Measurements from ENCODE around the gene FSCN2.

Gene FSCN2

GRCh38 chr17:81512562-81513371, 15.4 kb upstream of the FSCN2 start, which contains the start of gene ACTG1:
Gene ACTG1 (minus strand): TSS chr17:81512799. CDS start chr17:81512354, 445 bp downstream.
- DNase-seq (ENCODE audit: low spot score) = peak; percentile 97

- DNase-seq (ENCODE audit: low spot score) = peak; percentile 71
Measured at GRCh38 chr17:81513372-81513752, 14.8 kb upstream of the FSCN2 start.

- peak; percentile 79 for DNase-seq (ENCODE audit: low spot score)
Measured at GRCh38 chr17:81513753-81514488, 14.3 kb upstream of the FSCN2 start.

GRCh38 chr17:81514489-81514738, 13.8 kb upstream of the FSCN2 start:
- DNase-seq (ENCODE audit: low spot score) = no peak

- DNase-seq (ENCODE audit: low spot score) = peak; percentile 91
Measured at GRCh38 chr17:81514739-81515529, 13.2 kb upstream of the FSCN2 start.

- no peak for DNase-seq (ENCODE audit: low spot score)
Measured at GRCh38 chr17:81515530-81516041, 12.6 kb upstream of the FSCN2 start.

GRCh38 chr17:81516439-81516838, 11.7 kb upstream of the FSCN2 start:
- DNase-seq (ENCODE audit: low spot score) = no peak

- DNase-seq (ENCODE audit: low spot score) = no peak
Measured at GRCh38 chr17:81517009-81517338, 11.2 kb upstream of the FSCN2 start.

GRCh38 chr17:81517339-81518112, 10.7 kb upstream of the FSCN2 start:
- DNase-seq (ENCODE audit: low spot score) = peak; percentile 45

GRCh38 chr17:81518113-81518784, 9.9 kb upstream of the FSCN2 start:
- peak; percentile 42 for DNase-seq (ENCODE audit: low spot score)

- DNase-seq (ENCODE audit: low spot score) = peak; percentile 65
Measured at GRCh38 chr17:81518785-81519283, 9.3 kb upstream of the FSCN2 start.

- DNase-seq (ENCODE audit: low spot score) = peak; percentile 87
Measured at GRCh38 chr17:81519284-81520020, 8.7 kb upstream of the FSCN2 start.

GRCh38 chr17:81520021-81520901, 7.9 kb upstream of the FSCN2 start:
- no peak for DNase-seq (ENCODE audit: low spot score)

- peak; percentile 63 for DNase-seq (ENCODE audit: low spot score)
Measured at GRCh38 chr17:81522491-81523401, 5.4 kb upstream of the FSCN2 start.

- peak; percentile 58 for DNase-seq (ENCODE audit: low spot score)
Measured at GRCh38 chr17:81523402-81524038, 4.7 kb upstream of the FSCN2 start.

GRCh38 chr17:81524039-81524864, 3.9 kb upstream of the FSCN2 start:
- no peak for DNase-seq (ENCODE audit: low spot score)

GRCh38 chr17:81524865-81525159, 3.4 kb upstream of the FSCN2 start:
- no peak for DNase-seq (ENCODE audit: low spot score)

All from kidney tubule cell (primary cell).